Inferior parietal cortex (tissue), 1 donor: Measurements from ENCODE around the gene PGA5.

Experiments used
- DNase-seq: peaks from one replicate; pipeline ENCODE4 v3.0.0-alpha.2; 2016; ENCODE audit errors: extremely low spot score

PGA5 gene

GRCh38 chr11:61294717-61295595 is 54.0 kb downstream of the PGA5 start, which contains the start of gene VWCE:
Gene VWCE, minus strand, starts transcription at chr11:61295316. Its CDS starts 279 bp downstream, at chr11:61295037.
- peak; percentile 50 for DNase-seq

GRCh38 chr11:61295596-61295926 is 54.6 kb downstream of the PGA5 start:
- no peak for DNase-seq

GRCh38 chr11:61297341-61297740 is 56.4 kb downstream of the PGA5 start:
- DNase-seq = no peak

- peak; percentile 27 for DNase-seq
Measured at GRCh38 chr11:61297746-61298145, 56.8 kb downstream of the PGA5 start.

GRCh38 chr11:61298663-61299244 is 57.8 kb downstream of the PGA5 start:
- no peak for DNase-seq
